Body of pancreas (tissue), 4 donors: ENCODE results near the gene GNG12. TPM values are rescaled to one million over a fixed set of nuclear protein-coding genes. Genes with fewer than 3 reads are reported as not detected.

Source experiments
- ATAC-seq: fragments of 150-250 bp; one replicate; pipeline ENCODE4 v1.9.1; 2016
- DNase-seq, 4 donors: peaks; one replicate each; pipeline ENCODE4 v3.0.0-alpha.2; 2019
- H3K27ac ChIP-seq, 4 donors: fragments of 200-600 bp; sonication (generic); 1 replicate in 3 of 4; 2 replicates in 1 of 4; pipeline versions ENCODE4 v1.5.1 to v1.6.1; 2016 to 2019; ENCODE audit warnings: mild to moderate bottlenecking in 1 of 4, mixed read lengths in 1 of 4, moderate library complexity in 1 of 4
- H3K27me3 ChIP-seq, 2 donors: fragments of 200-600 bp; sonication (generic); one replicate each; pipeline ENCODE4 v1.6.0; 2016; ENCODE audit warnings: mild to moderate bottlenecking in 1 of 2
- H3K36me3 ChIP-seq, 2 donors: fragments of 200-600 bp; sonication (generic); replicated peaks in 1 of 2; 2 replicates each; pipeline ENCODE4 v1.5.1; 2016; ENCODE audit warnings: low read depth in 2 of 2; ENCODE audit not compliant: insufficient read depth in 1 of 2
- H3K4me1 ChIP-seq: fragments of 200-600 bp; sonication (generic); one replicate; pipeline ENCODE4 v1.6.0; 2016
- H3K4me3 ChIP-seq, 2 donors: fragments of 200-600 bp; sonication (generic); 1 replicate in 1 of 2; 2 replicates in 1 of 2; pipeline ENCODE4 v1.5.1; 2016 to 2019
- H3K9me3 ChIP-seq, 3 donors: fragments of 200-600 bp; sonication (generic); 1 replicate in 2 of 3; 2 replicates in 1 of 3; pipeline ENCODE4 v1.5.1; 2016
- CTCF ChIP-seq, 7 experiments: fragments of 450-650 bp in 4 of 7; fragments of 200-600 bp in 3 of 7; sonication (generic) in 3 of 7; IDR thresholded peaks; one replicate each; pipeline ENCODE4 v1.5.1; 2016 to 2019; ENCODE audit warnings: antibody characterized with exemption in 7 of 7
- POLR2A ChIP-seq, 3 donors: fragments of 450-650 bp; IDR thresholded peaks; one replicate each; pipeline ENCODE4 v1.6.1; 2016; ENCODE audit warnings: antibody characterized with exemption in 3 of 3, mild to moderate bottlenecking in 2 of 3
- WGBS, 2 donors: methylation state at CpG; one replicate each; pipeline ENCODE4 v1.1.5; 2017; 5-methylcytosine and 5-hydroxymethylcytosine counted together
- intact Hi-C: fragments of 100-400 bp; cut with DNase I; formaldehyde crosslinking; loops from one replicate; pipeline ENCODE4 v1.15.1; 2023
- total RNA-seq, 2 donors: library from RNA; depleted of rRNA; stranded (reverse); fragments of >200 nt; gene quantifications; one replicate each; pipeline ENCODE4 v1.1.0, GENCODE V29; 2016

The GNG12 gene
- total RNA-seq, 2 donors from 2014 or later = 26.4 to 42.3 TPM

DNA sequence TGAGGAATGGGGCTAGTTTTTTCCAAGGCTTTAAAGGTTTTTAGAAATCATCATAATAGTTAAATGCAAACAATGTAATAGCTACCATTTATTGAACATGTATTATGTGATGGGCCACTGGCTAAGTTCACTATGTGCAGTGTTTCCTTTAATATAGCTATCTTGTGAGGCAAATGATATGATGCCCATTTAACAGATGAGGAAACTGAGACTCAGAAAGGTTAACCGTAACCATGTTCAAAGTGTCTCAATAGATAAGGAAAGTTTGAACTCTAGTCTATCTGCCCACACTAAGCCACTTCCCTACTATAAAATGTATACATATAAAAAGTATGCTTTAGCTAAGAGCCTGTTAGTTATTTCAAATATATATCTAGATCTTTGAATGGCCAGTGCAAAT is 64.8 kb downstream of the GNG12 start:
- Histone ChIP-seq H3K4me3 (no peak overlapping the region), H3K27ac (no peak overlapping the region), H3K27me3 (no peaks in the 10 kb centered on the region), H3K9me3 (no peaks in the 10 kb centered on the region), H3K4me1 (peaks cover 17% of the 10 kb centered on the region), H3K36me3 (no peaks in the 10 kb centered on the region)
- ATAC-seq (no peak), DNase-seq (no peak)
- intact Hi-C loops = no loop called here
- WGBS, 2 donors = 93 to 94% methylated on average over 1 of the region's 1 CpG
- TF ChIP-seq CTCF (IDR thresholded peaks at IDR 0.05) (no peak), POLR2A (IDR thresholded peaks at IDR 0.05) (no peak)

DNA sequence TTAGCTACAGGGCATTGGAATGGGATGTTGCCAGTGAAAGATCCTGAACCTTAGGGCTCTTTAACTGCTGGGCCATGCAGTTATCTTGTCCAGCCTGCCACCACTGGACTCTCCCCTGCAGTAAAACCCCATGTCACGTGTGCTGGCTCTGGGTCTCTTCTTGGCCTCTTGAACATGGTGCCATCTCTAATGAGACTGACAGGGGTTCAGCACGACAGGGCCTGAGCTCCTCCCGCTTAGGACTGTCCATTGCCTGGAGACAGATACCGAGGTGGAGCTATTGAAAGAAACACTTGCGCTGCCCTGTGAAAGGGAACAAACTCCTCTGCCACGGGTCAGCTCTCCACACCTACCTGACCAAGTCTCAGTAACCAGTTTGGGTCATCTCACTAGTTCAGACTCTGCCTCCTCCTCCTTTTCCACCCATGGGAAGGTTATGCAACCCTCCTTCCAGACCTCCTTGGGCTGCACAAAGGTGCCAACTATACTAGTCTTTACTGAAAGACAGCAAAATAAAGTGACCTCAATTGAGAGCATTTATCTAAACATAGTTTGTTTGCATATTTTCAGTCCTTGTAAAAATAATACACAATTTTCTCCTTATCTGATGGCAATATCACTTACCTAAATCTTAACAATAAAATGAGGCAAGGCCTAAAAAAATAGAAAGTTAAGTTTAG is 66.0 kb downstream of the GNG12 start:
- H3K27me3 ChIP-seq = no peaks in the 10 kb centered on the region
- no peaks in the 10 kb centered on the region for H3K9me3 ChIP-seq
- intact Hi-C loops = no loop called here
- no peaks in the 10 kb centered on the region for H3K36me3 ChIP-seq
- ATAC-seq (no peak), DNase-seq (no peak)
- TF ChIP-seq CTCF (IDR thresholded peaks at IDR 0.05) = no peak
- TF ChIP-seq POLR2A (IDR thresholded peaks at IDR 0.05) = no peak
- no peak overlapping the region for H3K27ac ChIP-seq
- H3K4me3 ChIP-seq = no peak overlapping the region
- peaks cover 17% of the 10 kb centered on the region for H3K4me1 ChIP-seq
- WGBS, 2 donors = 85 to 86% methylated on average over 4 to 6 of the region's 6 CpGs

GRCh38 chr1:67766141-67766978 is 66.9 kb downstream of the GNG12 start:
- WGBS, 2 donors = 29 to 33% methylated on average over 17 of the region's 17 CpGs
- Histone ChIP-seq H3K4me1 (peaks cover 16% of the 10 kb centered on the region), H3K9me3 (no peaks in the 10 kb centered on the region), H3K27ac (peak overlapping the region in 1 of 4 donors; percentile 7), H3K4me3 (no peak overlapping the region), H3K36me3 (no peaks in the 10 kb centered on the region), H3K27me3 (no peaks in the 10 kb centered on the region)
- DNase-seq = peak; percentile 29 to 53 (median 38)
- peak; percentile 51 for ATAC-seq
- no peak for TF ChIP-seq POLR2A (IDR thresholded peaks at IDR 0.05)
- TF ChIP-seq CTCF (IDR thresholded peaks at IDR 0.05) = peak; percentile 62 to 88 (median 80)
- intact Hi-C loops = no loop called here

GRCh38 chr1:67764633-67765032 is 68.6 kb downstream of the GNG12 start:
- peaks cover 17% of the 10 kb centered on the region for H3K4me1 ChIP-seq
- H3K36me3 ChIP-seq = no peaks in the 10 kb centered on the region
- DNase-seq (no peak), ATAC-seq (no peak)
- H3K4me3 ChIP-seq = no peak overlapping the region
- no peak overlapping the region for H3K27ac ChIP-seq
- no peaks in the 10 kb centered on the region for H3K9me3 ChIP-seq
- intact Hi-C loops = loop anchor here (5.0 kb wide), 1 partner anchor 227 kb away; no protein-coding TSS in a partner anchor
- no peaks in the 10 kb centered on the region for H3K27me3 ChIP-seq
- WGBS, 2 donors = 60 to 65% methylated on average over 4 of the region's 4 CpGs
- TF ChIP-seq POLR2A (IDR thresholded peaks at IDR 0.05) = no peak
- TF ChIP-seq CTCF (IDR thresholded peaks at IDR 0.05) = no peak
